Activated T-cell treated with anti-CD3 and anti-CD28 coated beads, Interleukin-2, amount 50 U/mL, for 24 hours (primary cell): Measurements from ENCODE around the gene GNE.
"Not testable (repeated sequence)": the region's sequence is repeated elsewhere in the genome, so short reads cannot be mapped to it uniquely, and the experiment has no call there.

ENCODE experiments used
- DNase-seq: peaks from one replicate; pipeline ENCODE4 v3.0.0-alpha.2; 2020
- H3K27ac Mint-ChIP-seq: 2 replicates; pipeline ENCODE4 v1.8.0; 2020; ENCODE audit warnings: mild to moderate bottlenecking, mixed read lengths
- H3K27me3 Mint-ChIP-seq: 2 replicates; pipeline ENCODE4 v1.8.0; 2020; ENCODE audit warnings: mixed read lengths
- H3K36me3 Mint-ChIP-seq: 2 replicates; pipeline ENCODE4 v1.8.0; 2020; ENCODE audit warnings: low read depth, mixed read lengths
- H3K4me1 Mint-ChIP-seq: 2 replicates; pipeline ENCODE4 v1.8.0; 2020; ENCODE audit warnings: low read depth, mixed read lengths
- H3K4me3 Mint-ChIP-seq: 2 replicates; pipeline ENCODE4 v1.8.0; 2020; ENCODE audit warnings: mild to moderate bottlenecking, moderate library complexity, mixed read lengths
- H3K9me3 Mint-ChIP-seq: 2 replicates; pipeline ENCODE4 v1.8.0; 2020; ENCODE audit warnings: mixed read lengths

Gene GNE

GRCh38 chr9:36245906-36246305 lies 12.3 kb downstream of the GNE start:
- Mint-ChIP-seq H3K36me3 (peaks cover 66% of the 10 kb centered on the region), H3K27ac (no peak overlapping the region), H3K9me3 (no peaks in the 10 kb centered on the region), H3K4me3 (no peak overlapping the region), H3K27me3 (no peaks in the 10 kb centered on the region), H3K4me1 (peaks cover 15% of the 10 kb centered on the region)
- DNase-seq = no peak

GRCh38 chr9:36239675-36240074 lies 18.6 kb downstream of the GNE start:
- not testable (repeated sequence) for H3K27ac Mint-ChIP-seq, DNase-seq
- peaks cover 82% of the 10 kb centered on the region for H3K36me3 Mint-ChIP-seq

GRCh38 chr9:36239205-36239604 lies 19.0 kb downstream of the GNE start:
- not testable (repeated sequence) for H3K4me3 Mint-ChIP-seq, DNase-seq, H3K9me3 Mint-ChIP-seq, H3K4me1 Mint-ChIP-seq, H3K27me3 Mint-ChIP-seq, H3K27ac Mint-ChIP-seq
- peaks cover 84% of the 10 kb centered on the region for H3K36me3 Mint-ChIP-seq

More at GRCh38 chr9:36239675-36240074, 18.6 kb downstream of the GNE start:
- H3K4me3 Mint-ChIP-seq, H3K27me3 Mint-ChIP-seq, H3K4me1 Mint-ChIP-seq, H3K9me3 Mint-ChIP-seq: not testable (repeated sequence)

- H3K27ac Mint-ChIP-seq = no peak overlapping the region
- H3K9me3 Mint-ChIP-seq = no peaks in the 10 kb centered on the region
- peaks cover 87% of the 10 kb centered on the region for H3K36me3 Mint-ChIP-seq
- DNase-seq = no peak
- H3K4me3 Mint-ChIP-seq = no peak overlapping the region
- no peaks in the 10 kb centered on the region for H3K27me3 Mint-ChIP-seq
- peaks cover 5% of the 10 kb centered on the region for H3K4me1 Mint-ChIP-seq
These were observed 21.0 kb downstream of the GNE start for GRCh38 chr9:36237230-36237629.

GRCh38 chr9:36222449-36222848 lies 35.8 kb downstream of the GNE start:
- H3K27me3 Mint-ChIP-seq = no peaks in the 10 kb centered on the region
- peaks cover 8% of the 10 kb centered on the region for H3K9me3 Mint-ChIP-seq
- no peak overlapping the region for H3K4me3 Mint-ChIP-seq
- H3K4me1 Mint-ChIP-seq = peaks cover 19% of the 10 kb centered on the region
- no peak overlapping the region for H3K27ac Mint-ChIP-seq
- DNase-seq = no peak
- H3K36me3 Mint-ChIP-seq = peaks cover 98% of the 10 kb centered on the region

- Mint-ChIP-seq H3K4me3 (no peak overlapping the region), H3K9me3 (peaks cover 8% of the 10 kb centered on the region), H3K36me3 (peaks cover 98% of the 10 kb centered on the region), H3K27me3 (no peaks in the 10 kb centered on the region), H3K4me1 (peaks cover 25% of the 10 kb centered on the region), H3K27ac (no peak overlapping the region)
- DNase-seq = no peak
These were observed 36.6 kb downstream of the GNE start for GRCh38 chr9:36221667-36222066.

- Mint-ChIP-seq H3K27ac (peak overlapping the region; percentile 87), H3K27me3 (no peaks in the 10 kb centered on the region), H3K4me3 (no peak overlapping the region), H3K9me3 (peaks cover 8% of the 10 kb centered on the region), H3K36me3 (peaks cover 97% of the 10 kb centered on the region), H3K4me1 (peaks cover 43% of the 10 kb centered on the region)
- DNase-seq = no peak
These were observed 39.8 kb downstream of the GNE start for GRCh38 chr9:36218411-36218901.

GRCh38 chr9:36218011-36218410 lies 40.2 kb downstream of the GNE start:
- Mint-ChIP-seq H3K27me3 (no peaks in the 10 kb centered on the region), H3K9me3 (peaks cover 7% of the 10 kb centered on the region), H3K36me3 (peaks cover 97% of the 10 kb centered on the region), H3K4me3 (no peak overlapping the region), H3K27ac (peak overlapping the region; percentile 87), H3K4me1 (peaks cover 47% of the 10 kb centered on the region)
- no peak for DNase-seq

GRCh38 chr9:36217256-36217968 lies 40.8 kb downstream of the GNE start:
- Mint-ChIP-seq H3K4me1 (peaks cover 52% of the 10 kb centered on the region), H3K9me3 (peaks cover 1% of the 10 kb centered on the region), H3K27me3 (no peaks in the 10 kb centered on the region), H3K36me3 (peaks cover 97% of the 10 kb centered on the region), H3K4me3 (no peak overlapping the region), H3K27ac (peak overlapping the region; percentile 87)
- no peak for DNase-seq

- H3K36me3 Mint-ChIP-seq = peaks cover 97% of the 10 kb centered on the region
- no peaks in the 10 kb centered on the region for H3K9me3 Mint-ChIP-seq
- H3K4me3 Mint-ChIP-seq = no peak overlapping the region
- H3K4me1 Mint-ChIP-seq = peaks cover 58% of the 10 kb centered on the region
- DNase-seq = no peak
- peak overlapping the region; percentile 83 for H3K27ac Mint-ChIP-seq
- no peaks in the 10 kb centered on the region for H3K27me3 Mint-ChIP-seq
These were observed 43.7 kb downstream of the GNE start for GRCh38 chr9:36214571-36214970.

GRCh38 chr9:36213989-36214388 lies 44.3 kb downstream of the GNE start:
- peaks cover 60% of the 10 kb centered on the region for H3K4me1 Mint-ChIP-seq
- no peaks in the 10 kb centered on the region for H3K9me3 Mint-ChIP-seq
- H3K27ac Mint-ChIP-seq = peak overlapping the region; percentile 72
- no peak for DNase-seq
- no peaks in the 10 kb centered on the region for H3K27me3 Mint-ChIP-seq
- H3K4me3 Mint-ChIP-seq = no peak overlapping the region
- peaks cover 97% of the 10 kb centered on the region for H3K36me3 Mint-ChIP-seq

- Mint-ChIP-seq H3K4me1 (peaks cover 60% of the 10 kb centered on the region), H3K27me3 (no peaks in the 10 kb centered on the region), H3K4me3 (no peak overlapping the region), H3K9me3 (no peaks in the 10 kb centered on the region), H3K36me3 (peaks cover 97% of the 10 kb centered on the region), H3K27ac (peak overlapping the region; percentile 72)
- no peak for DNase-seq
These were observed 44.9 kb downstream of the GNE start for GRCh38 chr9:36213387-36213786.

- no peaks in the 10 kb centered on the region for H3K9me3 Mint-ChIP-seq
- peaks cover 64% of the 10 kb centered on the region for H3K4me1 Mint-ChIP-seq
- H3K4me3 Mint-ChIP-seq = no peak overlapping the region
- DNase-seq = no peak
- peaks cover 98% of the 10 kb centered on the region for H3K36me3 Mint-ChIP-seq
- peak overlapping the region; percentile 39 for H3K27ac Mint-ChIP-seq
- H3K27me3 Mint-ChIP-seq = no peaks in the 10 kb centered on the region
These were observed 46.7 kb downstream of the GNE start for GRCh38 chr9:36211510-36211909.

GRCh38 chr9:36210722-36211121 lies 47.5 kb downstream of the GNE start:
- no peak for DNase-seq
- Mint-ChIP-seq H3K4me3 (no peak overlapping the region), H3K4me1 (peaks cover 67% of the 10 kb centered on the region), H3K36me3 (peaks cover 100% of the 10 kb centered on the region), H3K9me3 (no peaks in the 10 kb centered on the region), H3K27ac (no peak overlapping the region), H3K27me3 (no peaks in the 10 kb centered on the region)

- no peak overlapping the region for H3K4me3 Mint-ChIP-seq
- H3K9me3 Mint-ChIP-seq = no peaks in the 10 kb centered on the region
- H3K27ac Mint-ChIP-seq = peak overlapping the region; percentile 93
- H3K36me3 Mint-ChIP-seq = peaks cover 100% of the 10 kb centered on the region
- no peak for DNase-seq
- no peaks in the 10 kb centered on the region for H3K27me3 Mint-ChIP-seq
- peaks cover 58% of the 10 kb centered on the region for H3K4me1 Mint-ChIP-seq
These were observed 49.6 kb downstream of the GNE start for GRCh38 chr9:36208521-36209253.
